Measurements from ENCODE around the gene SREBF1. TPM values are rescaled to one million over a fixed set of nuclear protein-coding genes. Genes with fewer than 3 reads are reported as not detected.
A peak's percentile ranks its signal among the peaks of the same experiment; 100 is the strongest.

The SREBF1 gene
- total RNA-seq, 2 experiments from 2014 or later: 103 to 116 TPM

DNA sequence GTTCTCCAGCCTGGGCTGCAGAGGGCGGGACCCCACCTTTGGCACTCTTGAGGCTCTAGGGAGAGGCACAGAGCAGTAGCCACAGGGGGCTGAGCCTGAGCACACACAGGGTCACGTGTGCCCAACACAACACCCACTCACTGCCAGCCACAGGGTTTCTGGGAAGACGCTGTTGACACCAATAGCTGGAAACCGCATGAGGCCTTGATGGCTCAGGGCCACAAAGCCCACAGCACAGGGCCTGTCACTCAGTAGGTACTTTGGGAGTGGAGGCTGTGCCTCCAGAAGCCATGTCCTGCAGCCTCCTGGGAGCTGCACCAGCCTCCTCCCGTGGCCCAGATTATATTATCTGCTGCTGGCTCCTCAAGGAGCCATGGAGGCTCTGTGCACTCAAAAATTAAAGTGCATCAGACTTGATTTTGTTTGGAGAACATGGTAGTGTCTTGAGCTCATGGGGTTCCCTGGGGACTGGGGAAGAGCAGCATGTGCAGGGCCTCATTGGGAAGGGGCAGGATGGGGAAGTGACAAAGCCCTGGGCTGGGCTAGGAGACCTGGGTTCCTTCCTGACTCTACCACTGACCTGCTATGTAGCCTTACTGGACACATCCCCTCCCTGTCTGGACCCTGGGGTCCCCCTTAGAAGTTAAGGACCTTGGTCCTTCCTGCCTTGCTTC is 12.5 kb upstream of the SREBF1 start:
- Mint-ChIP-seq H3K9me3 (no peaks in the 10 kb centered on the region), H3K36me3 (ENCODE audit: low read depth) (peaks cover 1% of the 10 kb centered on the region), H3K27ac (peak overlapping the region; percentile 98), H3K27me3 (no peaks in the 10 kb centered on the region), H3K4me1 (ENCODE audit: low read depth) (peaks cover 72% of the 10 kb centered on the region), H3K4me3 (peak overlapping the region; percentile 58)
- ATAC-seq (peak; percentile 65), DNase-seq (peak; percentile 98)
- no peak for TF ChIP-seq CTCF (IDR thresholded peaks at IDR 0.05)
- ChIA-PET POLR2A (interaction anchor here (0.7 to 19.1 kb wide), 11 partner anchors 8 to 226 kb away, joined by 3 to 617 read pairs (median 6); partner anchors contain the start of gene SREBF1), CTCF (interaction anchor here (0.9 to 11.3 kb wide), 7 partner anchors 9 to 184 kb away, joined by 3 to 83 read pairs (median 4); partner anchors contain the start of gene SREBF1)
- intact Hi-C loops (cut with micrococcal nuclease): no loop called here

DNA sequence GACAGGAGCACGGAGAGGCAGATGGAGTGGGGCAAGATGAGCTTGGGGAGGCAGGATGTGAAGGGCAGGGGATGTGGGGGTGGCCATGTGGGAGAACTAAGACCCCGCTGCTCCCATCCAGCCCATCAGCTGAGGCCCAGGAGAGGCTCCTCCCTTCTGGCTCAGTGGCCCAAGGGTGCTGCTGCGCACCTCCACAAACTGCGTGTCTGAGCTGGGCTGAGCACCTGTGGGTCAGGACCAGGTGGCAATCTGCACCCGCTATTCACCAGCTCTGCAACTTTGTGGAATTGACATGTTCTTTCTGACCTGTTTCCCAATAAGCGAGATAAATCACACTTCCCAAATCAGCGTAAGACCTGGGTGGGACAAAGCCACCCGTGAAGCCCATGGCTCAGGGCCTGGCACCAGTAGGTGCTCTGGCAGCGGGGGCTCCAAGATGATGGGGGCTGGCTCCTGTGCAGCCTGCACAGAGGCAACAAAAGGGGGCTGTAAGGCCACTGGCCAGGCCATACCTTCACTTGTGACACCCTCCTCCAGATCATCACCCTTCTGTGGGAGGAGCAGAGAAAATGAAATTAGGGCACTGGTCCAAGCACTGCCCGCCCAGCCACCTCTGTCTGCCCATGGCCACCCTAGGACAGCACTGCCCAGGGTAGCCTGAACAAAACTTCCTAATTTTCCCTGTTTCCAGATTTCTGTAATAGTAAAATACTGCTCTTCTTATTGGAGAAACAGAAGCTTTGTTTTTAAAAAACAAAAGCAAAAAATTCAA is 11.7 kb upstream of the SREBF1 start:
- Mint-ChIP-seq H3K27me3 (no peaks in the 10 kb centered on the region), H3K27ac (peak overlapping the region; percentile 98), H3K9me3 (no peaks in the 10 kb centered on the region), H3K36me3 (ENCODE audit: low read depth) (peaks cover 1% of the 10 kb centered on the region), H3K4me3 (peak overlapping the region; percentile 58), H3K4me1 (ENCODE audit: low read depth) (peaks cover 64% of the 10 kb centered on the region)
- ATAC-seq (no peak), DNase-seq (no peak)
- CTCF ChIA-PET: interaction anchor here (1.3 to 11.3 kb wide), 6 partner anchors 8 to 185 kb away, joined by 3 to 83 read pairs (median 6); partner anchors contain the start of gene SREBF1
- POLR2A ChIA-PET: interaction anchor here (0.7 to 19.1 kb wide), 8 partner anchors 8 to 225 kb away, joined by 3 to 617 read pairs (median 10); partner anchors contain the start of gene SREBF1
- intact Hi-C loops (cut with micrococcal nuclease): no loop called here
- no peak for TF ChIP-seq CTCF (IDR thresholded peaks at IDR 0.05)

- Mint-ChIP-seq H3K9me3 (no peaks in the 10 kb centered on the region), H3K27me3 (no peaks in the 10 kb centered on the region), H3K36me3 (ENCODE audit: low read depth) (peaks cover 1% of the 10 kb centered on the region), H3K4me1 (ENCODE audit: low read depth) (peaks cover 56% of the 10 kb centered on the region), H3K27ac (peak overlapping the region; percentile 98), H3K4me3 (no peak overlapping the region)
- no peak for ATAC-seq
- intact Hi-C loops (cut with micrococcal nuclease): no loop called here
- no peak for DNase-seq
- POLR2A ChIA-PET: interaction anchor here (0.9 to 19.1 kb wide), 4 partner anchors 19 to 165 kb away, joined by 3 to 617 read pairs (median 10); partner anchors contain the start of gene SREBF1
- CTCF ChIA-PET: interaction anchor here (1.3 to 11.3 kb wide), 5 partner anchors 11 to 186 kb away, joined by 3 to 83 read pairs (median 4); partner anchors contain the start of gene SREBF1
- TF ChIP-seq CTCF (IDR thresholded peaks at IDR 0.05): no peak
Observed at GRCh38 chr17:17847726-17848125, 10.9 kb upstream of the SREBF1 start.

DNA sequence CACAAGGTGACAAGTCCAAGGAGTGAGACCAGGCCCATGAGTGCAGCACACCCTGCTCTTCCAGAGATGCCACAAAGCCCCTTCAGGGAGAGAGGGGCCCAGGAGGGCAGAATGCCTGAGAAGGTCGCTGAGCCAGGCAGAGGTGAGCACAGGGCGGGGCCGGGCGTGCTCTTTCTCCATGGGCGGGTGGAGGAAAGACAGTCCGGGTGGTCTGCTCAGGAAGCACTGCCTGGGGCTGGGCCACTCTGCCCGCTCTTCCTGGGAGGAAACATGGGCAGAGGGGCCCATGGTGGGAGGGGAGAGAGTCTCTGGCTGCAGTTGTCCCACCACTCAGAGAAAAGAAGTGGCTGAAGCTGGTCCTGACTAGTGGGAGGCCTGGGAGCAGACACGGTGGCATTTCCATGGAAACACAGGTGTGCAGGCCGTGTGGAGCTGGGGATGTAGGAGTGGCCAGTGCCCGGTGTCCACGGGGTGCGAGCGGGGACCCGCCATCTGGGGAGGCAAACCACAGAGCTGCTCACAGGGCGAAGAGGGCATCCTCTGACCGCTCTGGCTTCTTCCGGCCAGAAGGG is 10.4 kb upstream of the SREBF1 start:
- no peak for DNase-seq
- Mint-ChIP-seq H3K9me3 (no peaks in the 10 kb centered on the region), H3K4me1 (ENCODE audit: low read depth) (peaks cover 53% of the 10 kb centered on the region), H3K27me3 (no peaks in the 10 kb centered on the region), H3K4me3 (no peak overlapping the region), H3K27ac (peak overlapping the region; percentile 21), H3K36me3 (ENCODE audit: low read depth) (peaks cover 1% of the 10 kb centered on the region)
- no peak for ATAC-seq
- ChIA-PET POLR2A (interaction anchor here (0.9 to 19.1 kb wide), 3 partner anchors 19 to 165 kb away, joined by 3 to 617 read pairs (median 14); partner anchors contain the start of gene SREBF1), CTCF (interaction anchor here (1.3 to 11.3 kb wide), 4 partner anchors 11 to 34 kb away, joined by 3 to 83 read pairs (median 26); partner anchors contain the start of gene SREBF1)
- intact Hi-C loops (cut with micrococcal nuclease): no loop called here
- no peak for TF ChIP-seq CTCF (IDR thresholded peaks at IDR 0.05)
